ENCODE measurements around the gene RAB30.

The RAB30 gene

DNA sequence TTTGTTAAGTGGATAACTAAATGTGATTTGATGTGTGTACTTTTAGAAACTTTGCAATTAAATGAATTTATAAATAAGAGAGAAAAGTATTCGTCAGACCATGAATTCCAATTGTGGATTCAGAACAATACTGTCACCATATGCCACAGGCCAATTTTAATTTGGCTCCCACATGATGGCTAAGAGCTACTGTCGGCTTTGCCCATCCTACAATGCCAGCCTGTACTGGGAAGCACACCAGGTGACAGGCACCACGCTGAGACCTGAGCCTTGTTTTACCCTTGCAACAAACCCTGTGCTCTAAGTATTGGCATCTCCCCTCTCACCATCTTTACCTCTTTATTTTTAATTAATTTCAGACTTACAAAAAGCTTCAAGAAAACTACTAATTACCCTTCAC is 14.0 kb downstream of the RAB30 start:
- TF ChIP-seq, protein P1, sequence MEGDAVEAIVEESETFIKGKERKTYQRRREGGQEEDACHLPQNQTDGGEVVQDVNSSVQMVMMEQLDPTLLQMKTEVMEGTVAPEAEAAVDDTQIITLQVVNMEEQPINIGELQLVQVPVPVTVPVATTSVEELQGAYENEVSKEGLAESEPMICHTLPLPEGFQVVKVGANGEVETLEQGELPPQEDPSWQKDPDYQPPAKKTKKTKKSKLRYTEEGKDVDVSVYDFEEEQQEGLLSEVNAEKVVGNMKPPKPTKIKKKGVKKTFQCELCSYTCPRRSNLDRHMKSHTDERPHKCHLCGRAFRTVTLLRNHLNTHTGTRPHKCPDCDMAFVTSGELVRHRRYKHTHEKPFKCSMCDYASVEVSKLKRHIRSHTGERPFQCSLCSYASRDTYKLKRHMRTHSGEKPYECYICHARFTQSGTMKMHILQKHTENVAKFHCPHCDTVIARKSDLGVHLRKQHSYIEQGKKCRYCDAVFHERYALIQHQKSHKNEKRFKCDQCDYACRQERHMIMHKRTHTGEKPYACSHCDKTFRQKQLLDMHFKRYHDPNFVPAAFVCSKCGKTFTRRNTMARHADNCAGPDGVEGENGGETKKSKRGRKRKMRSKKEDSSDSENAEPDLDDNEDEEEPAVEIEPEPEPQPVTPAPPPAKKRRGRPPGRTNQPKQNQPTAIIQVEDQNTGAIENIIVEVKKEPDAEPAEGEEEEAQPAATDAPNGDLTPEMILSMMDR (IDR thresholded peaks at IDR 0.05): no peak
- H3K27me3 Mint-ChIP-seq (ENCODE audit: low read depth, poor library complexity): peaks cover 2% of the 10 kb centered on the region
- peaks cover 26% of the 10 kb centered on the region for H3K4me1 Mint-ChIP-seq
- H3K36me3 Mint-ChIP-seq (ENCODE audit: low read depth): peaks cover 35% of the 10 kb centered on the region
- no peak overlapping the region for H3K4me3 Mint-ChIP-seq
- DNase-seq: no peak
- peaks cover 8% of the 10 kb centered on the region for H3K9me3 Mint-ChIP-seq
- H3K27ac Mint-ChIP-seq: no peak overlapping the region

GRCh38 chr11:83056611-83057010 is 15.1 kb downstream of the RAB30 start:
- Mint-ChIP-seq H3K4me1 (peaks cover 37% of the 10 kb centered on the region), H3K27me3 (ENCODE audit: low read depth, poor library complexity) (peaks cover 2% of the 10 kb centered on the region), H3K27ac (no peak overlapping the region), H3K4me3 (no peak overlapping the region), H3K9me3 (peaks cover 7% of the 10 kb centered on the region), H3K36me3 (ENCODE audit: low read depth) (peaks cover 33% of the 10 kb centered on the region)
- no peak for DNase-seq
- TF ChIP-seq, protein P1 (IDR thresholded peaks at IDR 0.05): no peak

- no peak overlapping the region for H3K27ac Mint-ChIP-seq
- H3K9me3 Mint-ChIP-seq: peaks cover 10% of the 10 kb centered on the region
- H3K4me1 Mint-ChIP-seq: peaks cover 41% of the 10 kb centered on the region
Measured at GRCh38 chr11:83056204-83056603, 15.5 kb downstream of the RAB30 start.

GRCh38 chr11:83054904-83055380 is 16.8 kb downstream of the RAB30 start:
- DNase-seq: no peak
- TF ChIP-seq, protein P1 (IDR thresholded peaks at IDR 0.05): no peak
- Mint-ChIP-seq H3K4me1 (peaks cover 42% of the 10 kb centered on the region), H3K9me3 (peaks cover 7% of the 10 kb centered on the region), H3K27me3 (ENCODE audit: low read depth, poor library complexity) (peaks cover 2% of the 10 kb centered on the region), H3K27ac (peak overlapping the region; percentile 27), H3K4me3 (no peak overlapping the region), H3K36me3 (ENCODE audit: low read depth) (peaks cover 34% of the 10 kb centered on the region)

More at GRCh38 chr11:83056204-83056603, 15.5 kb downstream of the RAB30 start:
- peaks cover 35% of the 10 kb centered on the region for H3K36me3 Mint-ChIP-seq (ENCODE audit: low read depth)
- no peak overlapping the region for H3K4me3 Mint-ChIP-seq
- TF ChIP-seq, protein P1 (IDR thresholded peaks at IDR 0.05): no peak
- peaks cover 2% of the 10 kb centered on the region for H3K27me3 Mint-ChIP-seq (ENCODE audit: low read depth, poor library complexity)
- no peak for DNase-seq

- Mint-ChIP-seq H3K9me3 (peaks cover 7% of the 10 kb centered on the region), H3K36me3 (ENCODE audit: low read depth) (peaks cover 34% of the 10 kb centered on the region), H3K4me1 (peaks cover 42% of the 10 kb centered on the region), H3K4me3 (no peak overlapping the region), H3K27me3 (ENCODE audit: low read depth, poor library complexity) (peaks cover 5% of the 10 kb centered on the region), H3K27ac (no peak overlapping the region)
- TF ChIP-seq, protein P1 (IDR thresholded peaks at IDR 0.05): no peak
- no peak for DNase-seq
Measured at GRCh38 chr11:83054001-83054400, 17.7 kb downstream of the RAB30 start.

All from nephron progenitor cell (in vitro differentiated cells).